CD4-positive, alpha-beta T cell treated with Interleukin-4 for 4 hours (primary cell): ENCODE data around the gene TAAR9.
A peak's percentile ranks its signal among the peaks of the same experiment; 100 is the strongest.

Experiments
- DNase-seq: peaks from one replicate; pipeline ENCODE4 v3.0.0-alpha.2; 2020

TAAR9 gene, protein sequence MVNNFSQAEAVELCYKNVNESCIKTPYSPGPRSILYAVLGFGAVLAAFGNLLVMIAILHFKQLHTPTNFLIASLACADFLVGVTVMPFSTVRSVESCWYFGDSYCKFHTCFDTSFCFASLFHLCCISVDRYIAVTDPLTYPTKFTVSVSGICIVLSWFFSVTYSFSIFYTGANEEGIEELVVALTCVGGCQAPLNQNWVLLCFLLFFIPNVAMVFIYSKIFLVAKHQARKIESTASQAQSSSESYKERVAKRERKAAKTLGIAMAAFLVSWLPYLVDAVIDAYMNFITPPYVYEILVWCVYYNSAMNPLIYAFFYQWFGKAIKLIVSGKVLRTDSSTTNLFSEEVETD

DNA sequence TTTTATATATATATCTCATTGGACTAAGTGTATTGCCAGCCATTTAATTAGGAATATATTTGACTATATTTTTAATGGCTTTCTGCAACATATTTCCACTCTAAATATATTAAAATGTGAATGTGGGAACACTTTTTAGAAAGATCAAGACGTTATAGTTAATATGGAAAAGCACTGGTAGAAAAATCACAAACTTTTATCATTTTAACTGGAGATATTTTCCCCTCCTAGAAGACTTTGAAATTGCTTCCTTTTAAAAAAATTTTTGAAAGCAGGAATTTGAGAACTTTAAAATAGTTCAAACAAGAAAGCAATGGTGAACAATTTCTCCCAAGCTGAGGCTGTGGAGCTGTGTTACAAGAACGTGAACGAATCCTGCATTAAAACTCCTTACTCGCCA is at the start of gene TAAR9:
Gene TAAR9 (plus strand): TSS at position 301 of the 400 bp plus-strand sequence. CDS start 13 bp downstream, at position 314.
- no peak for DNase-seq

DNA sequence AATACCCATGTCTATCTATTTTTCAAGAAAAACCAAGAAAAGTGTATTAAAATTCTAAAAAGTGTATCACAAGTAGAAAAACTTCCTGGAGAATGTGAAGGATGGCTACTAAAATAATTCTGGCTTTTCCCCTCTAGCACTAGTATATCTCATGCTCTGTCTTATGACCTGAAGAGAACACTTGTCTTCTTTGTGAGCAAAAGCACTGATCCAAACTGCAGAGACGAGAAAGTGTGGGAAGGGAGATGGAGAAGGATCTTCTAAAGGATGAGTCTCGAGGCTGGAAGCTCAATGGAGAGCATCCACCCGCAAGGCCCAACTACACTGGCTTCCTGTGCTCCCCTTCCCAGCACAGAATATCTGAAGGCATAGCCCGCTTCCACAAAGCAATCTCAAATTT is 48.7 kb upstream of the TAAR9 start:
- no peak for DNase-seq

DNA sequence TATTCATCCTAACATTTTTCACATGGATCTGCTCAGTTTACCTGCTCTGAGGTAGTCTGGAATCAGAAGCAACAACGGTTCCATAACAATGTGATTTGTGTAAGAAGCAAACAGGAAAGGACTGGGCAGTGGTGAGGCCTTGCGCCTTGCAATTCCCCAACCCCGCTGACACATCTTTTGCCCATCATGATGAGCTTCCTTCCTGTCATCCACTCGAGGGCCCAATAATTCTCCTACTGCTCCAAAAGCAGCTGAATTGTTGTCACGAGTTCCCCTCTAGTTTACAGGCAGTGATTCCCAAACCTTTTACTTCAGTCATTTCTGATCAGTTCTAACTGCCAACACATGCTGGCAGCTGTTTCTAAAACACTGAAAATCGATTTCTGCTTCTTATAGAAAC is 48.1 kb upstream of the TAAR9 start:
- DNase-seq: no peak

DNA sequence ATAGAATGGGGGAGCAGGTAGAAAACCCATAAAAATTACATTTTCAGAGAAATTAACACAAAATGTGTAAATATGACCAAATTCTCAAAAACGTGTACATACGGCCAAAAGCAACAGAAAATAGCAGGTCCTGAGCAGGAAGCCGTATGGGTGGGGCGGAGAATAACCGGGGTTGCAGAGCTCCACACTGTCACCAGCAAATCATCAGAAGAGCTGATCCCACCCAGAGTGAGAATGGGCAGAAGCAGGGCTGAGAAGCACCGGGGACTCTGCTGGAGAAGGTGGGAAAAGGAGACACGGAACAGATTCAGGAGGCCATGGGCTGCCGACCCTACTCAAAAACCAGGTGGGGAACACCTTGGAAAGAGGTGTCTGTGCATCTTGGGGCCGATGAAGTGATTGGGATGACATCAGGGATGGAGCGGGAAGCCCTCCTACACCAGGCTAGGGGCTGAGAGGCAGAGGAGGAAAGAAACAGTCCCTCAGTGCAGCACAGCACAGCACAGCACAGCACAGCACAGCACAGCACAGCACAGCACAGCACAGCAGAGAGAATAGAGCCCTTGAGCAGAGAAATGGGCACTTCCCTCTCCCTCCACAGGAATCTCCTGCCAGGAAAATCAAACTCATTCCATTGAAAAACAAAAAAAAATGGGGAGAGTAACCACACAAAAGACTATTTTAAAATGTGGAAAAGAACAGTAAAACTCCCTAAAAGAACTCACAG is 47.4 kb upstream of the TAAR9 start:
- no peak for DNase-seq

DNA sequence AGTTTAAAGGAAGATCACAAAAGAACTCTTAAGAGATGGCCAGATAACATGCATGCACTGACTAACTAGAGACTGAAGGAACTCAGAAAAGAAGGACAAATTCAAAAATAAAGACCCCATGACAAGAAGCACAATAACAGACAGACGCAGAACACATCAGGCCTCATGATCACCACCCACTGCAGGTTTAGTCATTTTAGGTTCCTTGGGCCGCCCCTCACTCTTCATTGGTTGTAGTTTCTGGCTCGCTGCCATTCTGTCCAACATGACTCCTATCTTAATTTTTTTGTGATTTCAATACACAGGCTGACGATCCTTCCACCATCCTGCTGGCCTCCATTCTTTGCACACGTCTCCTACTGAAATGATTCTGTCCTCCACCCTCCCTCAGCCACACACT is 46.8 kb upstream of the TAAR9 start:
- DNase-seq: no peak

DNA sequence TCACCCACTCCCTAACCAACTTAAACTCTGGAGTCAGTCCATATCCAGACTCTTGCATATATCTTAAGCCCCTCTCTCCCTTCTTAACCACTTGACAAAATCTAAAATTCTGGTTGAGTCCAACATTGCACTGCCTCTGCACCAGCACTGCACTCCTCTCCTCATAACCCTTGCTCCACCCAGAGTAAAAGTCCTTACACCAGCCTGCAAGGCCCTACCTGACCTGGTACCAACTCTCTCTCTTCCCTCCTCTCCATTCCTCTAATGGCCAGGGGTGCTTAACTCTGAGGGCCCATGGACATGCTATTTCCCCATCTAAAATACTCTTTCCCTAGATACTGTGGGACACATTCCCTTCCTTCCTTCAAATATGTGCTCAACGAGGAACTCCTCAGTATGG is 46.2 kb upstream of the TAAR9 start:
- DNase-seq: no peak

DNA sequence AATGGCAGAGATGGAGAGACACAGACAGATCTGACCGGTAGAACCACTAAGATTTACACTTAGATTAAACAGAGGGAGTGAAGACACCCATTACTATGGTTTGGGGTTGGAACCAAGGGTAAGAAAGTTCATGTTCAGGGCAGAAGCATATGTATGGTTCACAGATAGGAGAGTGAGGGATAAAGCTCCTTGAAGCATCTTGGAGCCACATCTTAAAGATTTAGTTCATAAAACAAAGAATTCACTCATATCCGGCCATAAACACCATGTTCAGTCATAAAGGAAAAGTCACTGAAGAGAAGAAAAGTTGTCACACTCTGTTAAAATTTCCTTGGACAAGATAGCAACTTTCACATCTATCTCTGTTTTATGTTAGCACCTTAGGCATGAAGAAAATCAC is 43.1 kb upstream of the TAAR9 start:
- no peak for DNase-seq

DNA sequence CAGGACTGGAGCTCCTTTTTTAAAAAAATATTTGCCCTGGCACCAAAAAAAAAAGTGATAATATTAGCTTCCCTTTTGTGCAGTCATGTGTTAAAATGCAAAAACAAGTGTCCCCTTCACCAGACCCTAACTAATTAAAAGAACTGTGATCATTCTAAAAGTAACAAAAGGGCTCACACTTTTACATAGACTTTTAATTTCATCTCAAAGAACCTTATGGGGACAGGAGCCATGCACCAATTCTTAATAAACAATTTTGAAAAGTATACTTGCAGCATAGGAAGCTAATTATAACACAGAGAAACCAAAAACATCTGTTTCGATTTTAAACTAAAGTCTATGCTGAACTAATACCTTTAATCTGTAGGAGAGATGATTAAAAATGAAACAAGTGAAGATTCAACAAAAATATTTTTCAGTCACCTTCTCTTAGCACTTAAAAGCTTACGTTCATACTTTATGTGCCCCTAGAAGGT is 42.4 kb upstream of the TAAR9 start:
- DNase-seq: no peak

DNA sequence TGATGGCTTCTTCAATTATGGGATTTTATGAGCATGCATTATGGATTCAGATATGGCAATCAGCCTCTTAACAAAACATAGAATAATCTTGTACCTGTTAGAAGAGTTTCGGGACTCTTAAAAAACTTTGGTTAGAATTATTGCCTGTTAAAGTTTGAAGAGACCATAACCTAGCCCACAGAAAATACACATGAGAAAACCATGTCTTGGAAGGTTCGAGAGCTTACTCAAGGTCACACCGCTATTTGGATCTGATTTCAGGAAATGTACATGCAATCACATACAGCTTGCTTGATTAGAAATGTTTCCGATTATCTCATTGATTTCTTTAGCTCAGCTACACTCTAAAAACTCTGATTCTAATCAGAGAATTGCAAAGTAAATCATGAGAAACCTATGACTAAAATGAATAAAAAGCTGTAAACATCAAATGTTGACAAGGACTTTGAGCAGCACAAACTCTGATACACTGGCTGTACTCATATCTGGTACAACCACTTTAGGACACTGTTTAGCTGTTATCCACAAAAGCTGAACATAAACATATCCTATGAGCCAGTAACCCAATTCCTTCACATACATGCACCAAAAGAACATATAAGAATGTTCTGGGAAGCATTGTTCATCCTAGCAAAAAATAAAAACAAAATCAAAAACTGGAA is 41.4 kb upstream of the TAAR9 start:
- no peak for DNase-seq

DNA sequence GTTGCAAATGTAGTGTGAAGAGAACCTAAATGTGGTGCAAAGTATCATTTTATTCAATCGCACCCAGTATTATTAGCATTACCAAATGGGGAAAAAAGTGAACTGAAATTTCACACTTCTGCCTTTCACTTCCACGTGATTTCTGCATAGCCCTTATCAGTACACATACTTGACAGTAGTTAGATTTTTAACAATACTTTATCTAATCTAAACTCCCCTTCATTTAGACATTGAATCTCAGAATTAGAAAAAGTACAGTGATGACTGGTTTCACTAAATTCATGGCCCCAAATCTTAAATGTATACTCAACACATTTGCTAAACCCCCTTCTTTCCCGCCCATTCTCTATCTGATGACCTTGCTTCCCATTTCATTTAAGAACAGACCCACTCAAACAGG is 39.4 kb upstream of the TAAR9 start:
- no peak for DNase-seq

DNA sequence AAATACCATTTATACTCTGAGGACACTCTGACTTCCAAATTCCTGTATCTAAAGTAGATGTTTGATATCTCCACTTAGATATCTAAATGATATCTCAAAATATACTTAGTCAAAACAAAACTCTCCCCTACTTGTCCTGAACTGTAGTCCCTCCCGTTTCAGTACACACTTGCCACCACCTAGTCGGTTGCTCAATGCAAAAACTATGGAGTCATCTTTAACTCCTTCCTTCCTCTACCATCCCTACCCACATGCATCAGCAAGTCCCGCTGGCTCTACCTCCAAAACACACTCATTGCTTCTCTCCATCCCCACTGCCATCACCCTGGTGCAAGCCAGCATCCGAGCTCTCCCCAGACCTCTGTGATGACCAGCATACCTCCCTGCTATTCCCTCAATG is 38.3 kb upstream of the TAAR9 start:
- no peak for DNase-seq

DNA sequence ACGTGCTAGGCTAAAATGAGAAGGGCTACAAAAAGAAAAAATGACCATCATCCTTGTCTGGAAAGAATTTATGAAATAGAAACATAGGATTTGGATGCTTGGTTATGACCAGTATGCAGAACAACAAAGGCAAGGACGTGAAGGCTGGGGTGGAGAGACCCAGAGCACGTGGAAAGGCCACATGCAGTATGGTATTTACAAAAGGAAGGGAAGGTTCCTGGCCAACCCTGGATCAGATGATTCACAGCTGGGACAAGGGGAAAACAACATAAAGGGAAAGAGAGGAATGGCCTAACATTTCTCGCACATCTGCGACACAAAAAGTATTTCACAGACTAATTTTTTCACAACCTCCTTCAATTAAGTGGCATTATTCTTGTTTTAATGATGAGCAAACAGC is 33.3 kb upstream of the TAAR9 start:
- DNase-seq: no peak

DNA sequence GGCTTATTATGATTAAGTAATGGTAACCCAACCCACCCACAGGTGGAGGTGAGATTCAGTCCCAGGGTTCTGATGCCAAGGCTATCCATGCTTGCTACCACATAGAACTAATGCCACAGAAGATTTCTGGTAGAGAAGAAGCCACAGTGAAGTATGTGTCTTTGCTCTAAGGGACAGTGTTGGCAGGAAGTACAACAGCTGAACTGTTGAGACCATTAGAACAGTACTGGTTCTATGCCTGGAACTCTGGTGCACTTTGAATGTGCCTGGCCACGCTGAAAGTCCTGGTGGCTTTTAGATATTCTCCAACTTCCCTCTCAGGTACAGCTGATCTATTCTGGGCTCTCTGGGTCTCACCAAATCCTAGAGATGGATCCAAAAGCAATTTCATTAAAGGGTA is 32.9 kb upstream of the TAAR9 start:
- no peak for DNase-seq

DNA sequence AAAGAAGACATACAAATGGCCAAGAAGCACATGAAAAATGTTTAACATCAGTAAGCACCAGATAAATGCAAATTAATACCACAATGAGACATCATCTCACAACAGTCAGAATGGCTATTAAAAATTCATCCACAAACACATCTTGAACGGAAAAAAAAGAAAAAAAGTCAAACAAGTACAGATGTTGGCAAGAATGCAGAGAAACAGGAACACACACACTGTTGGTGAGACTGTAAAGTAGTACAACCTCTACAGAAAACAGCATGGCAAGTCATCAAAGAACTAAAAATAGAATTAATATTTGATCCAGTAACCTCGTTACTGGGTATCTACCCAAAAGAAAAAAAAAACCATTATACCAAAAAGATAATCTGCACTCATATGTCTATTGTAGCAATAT is 31.6 kb upstream of the TAAR9 start:
- no peak for DNase-seq

DNA sequence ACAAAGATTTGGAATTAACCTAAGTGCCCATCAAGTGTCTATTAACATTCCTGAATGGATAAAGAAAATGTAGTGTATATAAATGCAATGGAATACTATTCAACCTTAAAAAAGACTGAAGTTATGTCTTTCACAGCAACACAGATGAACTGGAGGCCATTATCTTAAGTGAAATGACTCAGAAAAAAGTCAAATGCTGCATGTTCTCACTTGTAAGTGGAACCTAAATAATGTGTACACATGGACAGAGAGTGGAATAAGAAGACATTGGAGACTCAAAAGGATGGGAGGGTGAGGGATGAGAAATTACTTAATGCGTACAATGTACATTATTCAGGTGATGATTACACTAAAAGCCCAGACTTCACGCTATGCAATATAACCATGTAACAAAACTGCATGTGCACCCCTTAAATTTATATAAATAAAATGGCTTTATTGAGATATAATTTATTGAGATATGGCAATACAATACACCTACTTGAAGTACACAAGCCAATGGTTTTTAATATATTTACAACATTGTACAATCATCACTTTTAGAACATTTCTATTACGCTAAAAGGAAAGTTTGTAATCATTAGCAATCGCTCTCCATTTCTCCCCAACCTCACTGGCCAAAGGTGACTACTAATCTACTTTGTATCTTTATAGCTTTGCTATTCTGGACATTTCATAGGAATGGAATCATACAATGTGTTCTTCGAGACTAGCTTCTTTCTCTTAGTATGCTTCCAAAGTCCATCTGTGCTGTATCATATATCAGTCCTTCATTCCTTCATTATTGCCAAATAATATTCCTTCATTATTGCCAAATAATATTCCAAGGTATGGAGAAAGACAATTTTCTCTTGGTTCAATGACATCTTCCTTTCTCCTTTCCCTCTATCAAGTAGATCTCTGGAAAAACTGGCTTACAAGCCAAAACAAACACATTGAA is 30.9 kb upstream of the TAAR9 start:
- DNase-seq: no peak

DNA sequence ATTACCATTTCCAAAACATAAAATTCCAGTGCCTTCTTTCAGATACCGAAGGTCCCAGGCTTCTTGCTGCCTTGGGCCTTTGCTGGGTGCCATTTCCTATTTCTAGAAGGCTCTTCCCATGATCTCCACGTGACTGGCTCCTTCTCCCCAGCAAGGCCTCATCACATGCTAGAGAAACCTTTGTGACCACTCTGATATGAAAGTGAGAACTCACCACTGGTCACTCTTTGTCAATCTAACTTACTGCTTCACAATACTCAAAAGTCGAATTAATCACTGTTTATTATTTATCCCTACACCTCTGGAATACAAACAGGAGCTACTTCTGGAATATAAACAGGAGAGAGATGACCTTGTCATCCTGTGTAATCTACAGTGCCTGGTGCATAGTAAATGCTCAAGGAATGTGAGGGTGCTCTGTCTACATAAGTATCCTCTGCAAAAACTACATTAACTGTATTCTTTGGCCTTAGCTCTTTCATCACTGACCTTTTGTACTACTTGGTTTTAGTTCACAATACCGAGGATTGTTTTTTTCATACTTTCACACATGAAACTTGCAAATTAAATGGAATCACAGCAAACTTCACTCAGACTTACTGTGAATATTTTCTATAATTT is 26.8 kb upstream of the TAAR9 start:
- DNase-seq: no peak

DNA sequence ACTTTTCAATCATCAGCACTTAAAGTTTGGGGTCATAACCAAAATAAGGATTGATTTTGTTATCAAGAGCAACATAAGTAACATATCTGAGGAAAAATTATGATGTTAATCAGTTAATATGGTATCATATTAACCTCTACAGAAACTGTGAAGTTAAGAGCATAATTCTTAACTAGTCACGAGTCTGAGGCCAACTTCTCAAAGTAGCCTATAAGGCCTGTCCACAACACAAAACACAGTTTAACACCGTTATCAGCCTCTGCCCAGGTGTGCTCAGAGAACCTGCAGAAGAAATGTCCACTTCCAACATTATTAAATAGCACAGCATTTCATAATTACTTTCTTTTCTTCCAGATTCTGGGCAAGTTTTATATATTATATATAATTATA is 26.3 kb upstream of the TAAR9 start:
- DNase-seq: no peak

DNA sequence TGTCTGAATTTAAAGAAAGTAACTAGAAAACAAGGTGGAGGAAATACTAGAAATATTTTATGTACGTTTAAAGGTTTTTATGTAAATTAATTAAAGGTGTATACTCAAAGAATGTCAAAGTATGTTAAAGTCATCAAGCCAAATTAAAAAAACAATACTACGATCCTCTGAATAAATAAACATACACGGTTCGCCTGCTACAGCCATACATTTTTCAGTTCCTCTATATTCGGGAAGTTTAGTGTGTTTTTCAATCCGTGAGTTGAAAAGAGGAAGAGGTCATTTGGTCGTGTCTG is 25.8 kb upstream of the TAAR9 start:
- no peak for DNase-seq

DNA sequence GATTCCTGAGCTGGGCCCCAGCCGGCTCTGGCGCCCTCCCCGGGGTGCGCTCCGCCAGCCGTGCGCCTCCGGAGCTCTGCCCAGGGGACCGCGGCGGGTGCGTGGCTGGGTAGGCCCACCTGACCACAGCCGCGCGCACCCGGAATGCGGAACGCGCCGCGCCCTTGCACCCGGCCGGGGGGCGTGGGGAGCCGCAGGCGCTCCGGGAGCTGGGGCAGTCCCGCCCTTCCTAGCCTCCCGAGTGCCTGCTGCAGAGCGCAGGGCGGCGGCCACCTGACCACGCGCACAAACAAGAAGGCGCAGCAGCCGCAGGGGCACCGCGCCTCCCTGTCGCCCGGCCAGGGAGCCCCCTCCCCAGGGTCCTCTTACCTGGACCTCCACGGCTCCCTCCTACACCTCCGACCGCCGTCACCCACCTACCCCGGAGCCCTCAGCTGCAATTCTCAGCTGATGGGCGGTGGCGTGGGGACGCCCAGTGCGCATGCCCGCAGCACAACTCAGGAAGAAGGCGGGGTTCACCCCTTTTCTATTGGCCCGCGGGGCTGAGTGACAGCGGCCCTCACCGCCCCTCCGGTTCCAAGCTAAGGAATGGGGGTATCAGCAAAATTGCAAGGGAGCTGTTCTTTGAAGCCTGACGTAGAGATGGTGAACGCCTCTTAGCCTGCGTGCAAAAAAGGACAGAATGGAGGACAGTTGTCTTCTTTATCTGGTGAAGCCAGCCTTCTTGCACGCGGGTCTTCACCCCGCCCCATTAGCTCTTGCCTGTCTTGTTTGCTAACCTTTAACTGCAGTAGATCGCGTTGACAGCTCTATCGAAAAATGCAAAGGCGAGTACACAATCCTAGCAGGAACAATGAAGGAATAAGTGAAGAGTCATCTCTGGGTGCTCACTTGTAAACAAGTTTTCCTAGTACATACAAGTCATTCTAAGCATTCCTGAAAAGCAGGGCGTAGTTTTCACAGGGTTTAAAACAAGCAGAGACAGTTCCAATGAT is 25.1 kb upstream of the TAAR9 start, which contains the start of gene STX7:
Gene STX7 (minus strand): TSS at position 479 of the 995 bp plus-strand sequence. CDS start 9,586 bp downstream, outside the sequence.
- DNase-seq: peak; percentile 88

DNA sequence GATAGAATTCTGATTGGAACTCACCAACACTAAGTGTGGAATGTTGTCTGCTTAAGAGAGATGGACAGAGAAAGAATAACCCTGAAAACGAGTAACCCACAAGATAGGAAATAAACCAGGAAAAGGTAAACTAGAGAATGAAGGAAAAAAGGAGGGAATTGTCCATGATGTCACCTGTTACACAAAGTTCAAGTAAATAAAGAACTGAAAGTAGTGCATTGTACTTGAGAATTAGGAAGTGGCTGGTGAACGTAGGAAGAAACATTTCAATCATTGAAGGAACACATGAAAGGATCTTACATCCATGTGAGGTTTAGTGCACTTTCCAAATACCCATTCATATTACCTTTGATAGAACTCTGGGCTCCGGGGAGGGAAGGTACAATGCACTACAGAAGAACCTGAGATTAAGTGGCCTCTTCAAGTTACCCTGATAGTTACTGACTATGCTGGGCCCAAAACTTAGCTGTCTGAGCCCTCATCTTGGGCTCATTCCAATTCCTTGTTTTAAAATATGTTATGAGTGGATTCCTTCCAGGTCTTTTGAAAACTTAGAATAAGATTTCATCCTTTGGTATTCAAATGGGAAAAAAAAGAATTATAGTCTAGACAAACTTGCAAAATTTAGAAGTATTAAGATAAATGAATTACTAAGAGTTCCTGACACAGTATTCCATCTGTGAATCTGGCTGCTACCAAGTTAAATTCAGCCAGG is 24.1 kb upstream of the TAAR9 start:
- no peak for DNase-seq
